SK-N-SH treated with all-trans-retinoic acid at 6 μM for 48 hours (cell line): ENCODE results near the gene CPLX1.

Source experiments
- CSDC2 ChIP-seq: fragments of 250-450 bp; sonication (Bioruptor Pico); IDR thresholded peaks from 2 replicates; pipeline ENCODE4 v1.5.0; 2020; ENCODE audit warnings: mild to moderate bottlenecking, moderate library complexity
- CSRNP3 ChIP-seq: fragments of 250-450 bp; sonication (Bioruptor Pico); IDR thresholded peaks from 2 replicates; pipeline ENCODE4 v1.5.1; 2021; ENCODE audit warnings: mild to moderate bottlenecking, moderate library complexity
- ESRRG ChIP-seq: fragments of 250-450 bp; sonication (Bioruptor Pico); IDR thresholded peaks from 2 replicates; pipeline ENCODE4 v1.6.1; 2021; ENCODE audit warnings: mild to moderate bottlenecking
- GLIS3 ChIP-seq: fragments of 250-450 bp; sonication (Bioruptor Pico); IDR thresholded peaks from 2 replicates; pipeline ENCODE4 v1.5.0; 2020; ENCODE audit warnings: mild to moderate bottlenecking, moderate library complexity
- ISL1 ChIP-seq: fragments of 250-450 bp; sonication (Bioruptor Pico); IDR thresholded peaks from 2 replicates; pipeline ENCODE4 v2.1.2; 2022; ENCODE audit warnings: mild to moderate bottlenecking, moderate library complexity
- RARB ChIP-seq: fragments of 250-450 bp; sonication (Bioruptor Pico); IDR thresholded peaks from 2 replicates; pipeline ENCODE4 v1.8.0; 2021; ENCODE audit warnings: mild to moderate bottlenecking, moderate library complexity
- TSHZ2 ChIP-seq: fragments of 250-450 bp; sonication (Bioruptor Pico); IDR thresholded peaks from 2 replicates; pipeline ENCODE4 v1.5.0; 2020; ENCODE audit warnings: mild to moderate bottlenecking, moderate library complexity
- ZFP3 ChIP-seq: fragments of 250-450 bp; sonication (Bioruptor Pico); IDR thresholded peaks from 2 replicates; pipeline ENCODE4 v1.5.0; 2020; ENCODE audit warnings: mild to moderate bottlenecking, moderate library complexity
- ZFP30 ChIP-seq: fragments of 450-650 bp; formaldehyde crosslinking; IDR thresholded peaks from 2 replicates; pipeline ENCODE4 v1.5.0; 2022; ENCODE audit warnings: mild to moderate bottlenecking, moderate library complexity

DNA sequence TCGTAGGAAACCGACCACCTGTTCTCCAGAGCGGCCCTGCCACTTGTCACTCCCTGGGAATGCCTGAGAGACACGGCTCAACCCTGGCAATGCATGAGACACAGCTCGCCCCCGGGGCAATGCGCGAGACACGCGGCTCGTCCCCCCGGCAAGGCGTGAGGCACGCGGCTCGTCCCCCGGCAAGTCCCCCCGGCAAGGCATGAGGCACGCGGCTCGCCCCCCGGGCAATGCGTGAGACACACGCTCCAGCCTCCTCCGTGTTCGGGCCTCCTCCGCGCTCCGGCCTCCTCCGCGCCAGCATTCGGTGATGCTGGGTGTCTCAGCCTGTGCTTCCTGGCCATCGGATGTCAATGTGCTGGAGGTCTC, 27.5 kb upstream of the CPLX1 start:
- no peak for TF ChIP-seq CSRNP3
- no peak for TF ChIP-seq ISL1
- TF ChIP-seq ZFP3 (CRISPR knock-in tag) = no peak
- no peak for TF ChIP-seq RARB (CRISPR knock-in tag)
- TF ChIP-seq GLIS3 (CRISPR knock-in tag) = no peak
- no peak for TF ChIP-seq ZFP30
- no peak for TF ChIP-seq CSDC2 (CRISPR knock-in tag)
- no peak for TF ChIP-seq ESRRG (CRISPR knock-in tag)
- no peak for TF ChIP-seq TSHZ2 (CRISPR knock-in tag)
